GM04503 (cell line): ENCODE data around the gene CORO1C.
A peak's percentile ranks its signal among the peaks of the same experiment; 100 is the strongest.

Source experiments
- DNase-seq: peaks from one replicate; pipeline ENCODE4 v3.0.0-alpha.2; 2012; ENCODE audit warnings: low read depth

Gene CORO1C

GRCh38 chr12:108696111-108696995 is 35.0 kb downstream of the CORO1C start:
- DNase-seq = peak; percentile 90

GRCh38 chr12:108694812-108695278 is 36.5 kb downstream of the CORO1C start:
- DNase-seq = no peak

- DNase-seq = no peak
These were observed 37.6 kb downstream of the CORO1C start for GRCh38 chr12:108693751-108694150.

GRCh38 chr12:108693186-108693730 is 38.1 kb downstream of the CORO1C start:
- no peak for DNase-seq

GRCh38 chr12:108691998-108692808 is 39.1 kb downstream of the CORO1C start:
- DNase-seq = no peak

- peak; percentile 98 for DNase-seq
These were observed 39.9 kb downstream of the CORO1C start for GRCh38 chr12:108691175-108691997.

GRCh38 chr12:108690542-108691174 is 40.7 kb downstream of the CORO1C start:
- DNase-seq = no peak

- DNase-seq = no peak
These were observed 41.2 kb downstream of the CORO1C start for GRCh38 chr12:108690191-108690518.

GRCh38 chr12:108689314-108690190 is 41.8 kb downstream of the CORO1C start:
- DNase-seq = no peak

- DNase-seq = no peak
These were observed 44.5 kb downstream of the CORO1C start for GRCh38 chr12:108686780-108687179.

- no peak for DNase-seq
These were observed 45.7 kb downstream of the CORO1C start for GRCh38 chr12:108685469-108686260.

GRCh38 chr12:108683906-108684556 is 47.3 kb downstream of the CORO1C start:
- no peak for DNase-seq

- DNase-seq = no peak
These were observed 50.0 kb downstream of the CORO1C start for GRCh38 chr12:108681317-108681716.

- DNase-seq = no peak
These were observed 52.1 kb downstream of the CORO1C start for GRCh38 chr12:108679106-108679681.

- no peak for DNase-seq
These were observed 53.1 kb downstream of the CORO1C start for GRCh38 chr12:108678104-108678730.

GRCh38 chr12:108677381-108677780 is 53.9 kb downstream of the CORO1C start:
- DNase-seq = no peak

- no peak for DNase-seq
These were observed 54.6 kb downstream of the CORO1C start for GRCh38 chr12:108676707-108677106.

- DNase-seq = no peak
These were observed 55.5 kb downstream of the CORO1C start for GRCh38 chr12:108675792-108676191.
